ENCODE measurements around the gene CPD.
"Not testable (repeated sequence)": the region's sequence is repeated elsewhere in the genome, so short reads cannot be mapped to it uniquely, and the experiment has no call there.

DNA sequence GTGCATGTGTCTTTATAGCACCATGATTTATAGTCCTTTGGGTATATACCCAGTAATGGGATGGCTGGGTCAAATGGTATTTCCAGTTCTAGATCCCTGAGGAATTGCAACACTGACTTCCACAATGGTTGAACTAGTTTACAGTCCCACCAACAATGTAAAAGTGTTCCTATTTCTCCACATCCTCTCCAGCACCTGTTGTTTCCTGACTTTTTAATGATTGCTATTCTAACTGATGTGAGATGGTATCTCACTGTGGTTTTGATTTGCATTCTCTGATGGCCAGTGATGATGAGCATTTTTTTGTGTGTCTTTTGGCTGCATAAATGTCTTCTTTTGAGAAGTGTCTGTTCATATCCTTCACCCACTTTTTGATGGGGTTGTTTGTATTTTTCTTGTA is 67.9 kb downstream of the CPD start:
- TF ChIP-seq CTCF, POLR2A (IDR thresholded peaks at IDR 0.05): not testable (repeated sequence)
